Stimulated activated CD8-positive, alpha-beta memory T cell treated with anti-CD3 and anti-CD28 coated beads, Interleukin-7, amount 100 ng/mL, for 48 hours (primary cell): Measurements from ENCODE around the gene SCAMP5.
A peak's percentile ranks its signal among the peaks of the same experiment; 100 is the strongest.

Experiments used
- DNase-seq, 2 donors: peaks; one replicate each; pipeline ENCODE4 v3.0.0-alpha.2; 2020; ENCODE audit warnings: low read depth in 1 of 2; ENCODE audit errors: extremely low read depth in 1 of 2

The SCAMP5 gene

DNA sequence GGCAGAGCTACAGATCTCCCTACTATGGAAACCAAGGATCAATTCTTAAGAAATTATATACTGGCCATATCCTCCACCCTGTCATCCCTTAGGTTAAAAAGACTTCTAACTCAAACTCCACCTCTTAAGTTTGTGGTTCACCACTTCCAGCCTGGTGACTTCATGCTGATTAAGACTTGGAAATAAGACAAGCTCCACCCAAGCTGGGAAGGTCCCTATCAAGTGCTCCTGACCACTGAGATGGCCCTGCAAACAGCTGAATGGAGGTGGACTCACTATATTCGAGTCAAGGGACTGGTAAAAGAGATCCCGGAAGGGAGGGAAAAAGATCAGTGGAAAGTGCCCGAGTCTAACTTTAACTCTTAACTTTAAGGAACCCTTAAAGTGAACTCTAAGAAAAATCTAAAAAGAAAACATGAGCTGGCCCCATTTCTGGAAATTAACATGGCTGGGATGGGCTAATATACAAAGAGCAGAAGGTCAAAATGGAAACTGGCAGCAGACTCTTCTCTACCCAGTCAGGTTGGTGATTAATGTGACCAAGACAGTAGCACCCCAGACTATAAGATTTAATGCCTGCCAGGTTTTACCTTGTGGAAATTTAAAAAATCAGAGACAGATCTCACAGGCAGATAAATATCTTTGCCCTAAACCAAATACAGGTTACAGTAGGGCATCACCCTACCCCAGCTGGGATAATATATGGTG lies 71.9 kb downstream of the SCAMP5 start:
- DNase-seq: peak in 1 of 2 donors; percentile 53

DNA sequence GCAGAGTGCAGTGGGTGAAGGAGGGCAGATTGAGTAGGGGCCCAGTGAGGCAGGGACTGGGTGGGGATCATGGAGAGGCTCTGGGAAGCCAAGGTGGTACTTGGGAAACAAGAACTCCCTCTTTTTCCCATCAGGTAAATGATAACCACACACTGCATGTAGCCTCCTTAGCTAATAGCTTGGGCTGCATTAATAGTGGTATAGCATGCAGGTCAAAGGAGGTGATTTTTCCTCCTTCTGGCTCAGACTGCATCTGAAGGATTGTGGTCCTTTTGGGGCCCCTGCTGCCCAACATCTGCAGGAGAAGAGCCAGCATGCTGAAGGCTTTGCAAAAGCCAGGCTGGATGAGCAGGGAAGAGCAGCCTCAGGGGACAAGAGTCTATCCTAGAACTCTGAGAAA lies 73.4 kb downstream of the SCAMP5 start:
- DNase-seq: no peak

DNA sequence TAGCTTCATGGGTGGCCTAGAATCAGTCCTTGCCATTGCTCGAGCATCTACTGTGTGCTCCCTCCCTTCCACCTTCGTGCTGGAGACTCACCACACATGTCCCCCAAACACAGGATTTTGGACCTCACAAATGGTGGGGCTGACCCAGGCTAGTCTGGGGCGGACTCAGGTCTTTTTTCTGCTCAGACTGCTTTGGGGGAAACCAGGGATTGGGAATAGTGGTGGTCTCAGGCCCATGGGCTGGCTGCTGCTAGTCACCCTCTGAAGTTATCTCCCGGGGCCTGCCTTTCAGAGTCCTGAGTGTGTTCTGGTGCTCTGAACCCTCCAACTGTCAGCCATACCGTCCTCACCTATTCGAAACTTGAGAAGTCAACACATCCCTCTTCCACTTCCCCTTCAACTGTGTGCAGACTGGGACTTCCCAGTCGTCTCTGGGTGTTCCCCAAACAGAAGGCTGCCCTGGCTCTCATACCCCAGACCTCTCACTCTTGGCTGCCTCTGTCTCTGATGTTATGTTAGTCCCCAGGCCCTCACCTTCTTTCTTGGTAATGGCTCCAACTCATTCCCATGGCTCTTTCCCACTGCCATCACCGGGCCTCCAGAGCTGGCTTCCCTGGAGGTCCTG lies 74.0 kb downstream of the SCAMP5 start:
- DNase-seq: no peak

DNA sequence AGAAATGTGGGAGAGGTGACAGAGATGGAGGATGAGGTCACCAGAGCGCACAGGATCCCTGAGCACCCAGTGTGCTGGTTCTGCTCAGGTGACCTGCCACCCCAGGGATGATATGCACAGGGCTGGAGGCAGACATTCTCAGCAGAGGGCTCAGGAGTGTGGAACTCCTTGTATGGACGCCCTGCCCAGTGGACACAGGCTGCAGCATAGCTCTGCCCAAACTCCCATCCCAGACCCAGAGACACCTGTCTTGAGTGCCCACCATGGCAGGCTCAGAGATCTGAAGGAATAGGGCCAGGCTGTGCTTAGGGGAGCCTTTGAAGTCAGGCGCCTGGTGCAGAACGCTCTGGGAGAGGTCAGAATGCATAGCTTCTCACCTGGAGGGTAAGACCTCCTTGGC lies 75.3 kb downstream of the SCAMP5 start:
- DNase-seq: no peak
